Panc1 (cell line): ENCODE measurements around the gene GNS.

Source experiments
- CTCF ChIP-seq: fragments of 450-650 bp; IDR thresholded peaks from 2 replicates; pipeline ENCODE4 v1.5.1; 2017; ENCODE audit warnings: mild to moderate bottlenecking
- POLR2AphosphoS5 ChIP-seq: IDR thresholded peaks from 2 replicates; pipeline ENCODE4 v1.6.1; 2012; ENCODE audit warnings: mild to moderate bottlenecking, low read depth, low read length, moderate library complexity
- REST ChIP-seq, 2 experiments: IDR thresholded peaks; 2 replicates each; pipeline ENCODE4 v1.6.1; 2011 to 2012; ENCODE audit warnings: low read depth in 2 of 2, control low read depth in 1 of 2, low read length in 1 of 2, mild to moderate bottlenecking in 1 of 2, moderate library complexity in 1 of 2; ENCODE audit not compliant: insufficient read depth in 1 of 2

DNA sequence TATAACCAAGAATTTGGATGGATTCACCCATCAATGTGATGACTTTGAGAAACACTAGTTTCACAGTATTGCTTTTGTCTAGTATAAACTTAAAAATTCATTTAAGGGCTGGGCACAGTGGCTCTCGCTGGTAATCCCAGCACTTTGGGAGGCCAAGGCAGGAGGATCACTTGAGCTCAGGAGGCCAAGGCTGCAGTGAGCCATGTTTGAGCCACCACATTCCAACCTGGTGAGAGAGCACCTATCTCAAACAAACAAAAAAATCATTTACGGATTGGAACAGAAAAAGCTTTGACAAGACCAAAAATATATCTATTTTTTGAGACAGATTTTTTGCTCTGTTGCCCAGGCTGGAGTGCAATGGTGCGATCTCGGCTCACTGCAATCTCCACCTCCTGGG is 27.5 kb downstream of the GNS start:
- TF ChIP-seq CTCF (no peak), REST (IDR thresholded peaks at IDR 0.05; ENCODE audit: insufficient read depth in 1 of 2, low read depth in 2 of 2, low read length in 1 of 2) (no peak), POLR2AphosphoS5 (no peak)
